Fibroblast of the aortic adventitia (primary cell): ENCODE data around the gene GLIPR2. TPM values are rescaled to one million over a fixed set of nuclear protein-coding genes. Genes with fewer than 3 reads are reported as not detected.
"Not testable (repeated sequence)": the region's sequence is repeated elsewhere in the genome, so short reads cannot be mapped to it uniquely, and the experiment has no call there.

Source experiments
- DNase-seq: peaks from one replicate; pipeline ENCODE4 v3.0.0-alpha.2; 2010; ENCODE audit warnings: low read depth
- H3K4me3 ChIP-seq: 2 replicates; pipeline ENCODE4 v1.5.1; 2011; ENCODE audit warnings: low read depth, mild to moderate bottlenecking, control low read depth, low read length, moderate library complexity
- total RNA-seq: library from RNA; depleted of rRNA; stranded (reverse); fragments of >200 nt; gene quantifications from 2 replicates; pipeline ENCODE4 v1.2.3, GENCODE V29; 2012; ENCODE audit warnings: low replicate concordance
- TF ChIP-seq, protein P1 (sequence below): IDR thresholded peaks from 2 replicates; pipeline ENCODE4 v1.5.1; 2011; ENCODE audit warnings: mild to moderate bottlenecking, low read length, control low read depth, inconsistent platforms; ENCODE audit not compliant: insufficient read depth

The GLIPR2 gene
- total RNA-seq, 1 donor, result 36.6 TPM

DNA sequence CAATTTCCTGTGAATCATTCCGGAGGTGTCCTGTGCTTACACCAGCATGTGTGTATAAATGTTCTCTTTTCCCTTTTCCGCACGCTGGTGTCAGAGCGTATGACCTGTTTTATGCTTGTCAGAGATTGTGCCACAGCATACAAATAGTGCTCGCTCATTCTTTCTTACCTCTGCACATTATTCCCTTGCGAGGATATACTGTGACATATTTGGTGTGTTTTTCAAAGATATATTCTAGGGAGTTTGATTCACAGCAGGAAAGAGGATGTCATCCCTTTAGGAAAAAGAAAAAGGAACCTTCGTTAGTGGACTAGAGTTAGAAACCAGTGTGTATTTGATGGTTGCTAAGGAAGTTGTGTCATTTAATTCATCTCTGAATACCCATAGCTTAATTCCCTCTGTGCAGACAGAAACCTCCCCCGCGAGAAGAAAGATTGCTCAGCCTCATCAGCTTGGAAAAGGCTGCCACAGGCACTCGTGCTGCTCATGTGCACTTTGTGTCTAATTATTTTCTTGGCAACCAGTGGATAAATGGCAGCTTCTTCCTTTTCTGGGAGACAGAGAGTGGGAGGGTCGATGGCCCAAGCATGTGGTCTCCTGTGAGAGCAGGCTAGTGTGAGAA lies 17.9 kb downstream of the GLIPR2 start:
- DNase-seq, result peak; percentile 56
- no peak overlapping the region for H3K4me3 ChIP-seq
- TF ChIP-seq, protein P1, sequence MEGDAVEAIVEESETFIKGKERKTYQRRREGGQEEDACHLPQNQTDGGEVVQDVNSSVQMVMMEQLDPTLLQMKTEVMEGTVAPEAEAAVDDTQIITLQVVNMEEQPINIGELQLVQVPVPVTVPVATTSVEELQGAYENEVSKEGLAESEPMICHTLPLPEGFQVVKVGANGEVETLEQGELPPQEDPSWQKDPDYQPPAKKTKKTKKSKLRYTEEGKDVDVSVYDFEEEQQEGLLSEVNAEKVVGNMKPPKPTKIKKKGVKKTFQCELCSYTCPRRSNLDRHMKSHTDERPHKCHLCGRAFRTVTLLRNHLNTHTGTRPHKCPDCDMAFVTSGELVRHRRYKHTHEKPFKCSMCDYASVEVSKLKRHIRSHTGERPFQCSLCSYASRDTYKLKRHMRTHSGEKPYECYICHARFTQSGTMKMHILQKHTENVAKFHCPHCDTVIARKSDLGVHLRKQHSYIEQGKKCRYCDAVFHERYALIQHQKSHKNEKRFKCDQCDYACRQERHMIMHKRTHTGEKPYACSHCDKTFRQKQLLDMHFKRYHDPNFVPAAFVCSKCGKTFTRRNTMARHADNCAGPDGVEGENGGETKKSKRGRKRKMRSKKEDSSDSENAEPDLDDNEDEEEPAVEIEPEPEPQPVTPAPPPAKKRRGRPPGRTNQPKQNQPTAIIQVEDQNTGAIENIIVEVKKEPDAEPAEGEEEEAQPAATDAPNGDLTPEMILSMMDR, result no peak

DNA sequence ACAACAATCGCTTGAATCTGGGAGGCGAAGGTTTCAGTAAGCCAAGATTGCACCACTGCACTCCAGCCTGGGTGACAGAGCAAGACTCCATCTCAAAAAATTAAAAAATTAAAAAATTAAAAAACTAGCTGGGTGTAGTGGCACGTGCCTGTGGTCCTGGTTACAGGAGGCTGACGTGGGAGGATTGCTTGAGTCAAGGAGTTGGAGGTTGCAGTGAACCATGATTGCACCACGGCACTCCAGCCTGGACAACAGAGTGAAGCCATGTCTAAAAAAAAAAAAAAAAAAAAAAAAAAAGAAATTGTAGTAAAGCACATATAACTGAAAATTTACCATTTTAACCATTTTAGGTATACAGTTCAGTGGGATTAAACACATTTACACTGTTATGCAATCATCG lies 19.6 kb downstream of the GLIPR2 start:
- TF ChIP-seq, protein P1, result no peak
- DNase-seq, result no peak
- H3K4me3 ChIP-seq, result no peak overlapping the region

DNA sequence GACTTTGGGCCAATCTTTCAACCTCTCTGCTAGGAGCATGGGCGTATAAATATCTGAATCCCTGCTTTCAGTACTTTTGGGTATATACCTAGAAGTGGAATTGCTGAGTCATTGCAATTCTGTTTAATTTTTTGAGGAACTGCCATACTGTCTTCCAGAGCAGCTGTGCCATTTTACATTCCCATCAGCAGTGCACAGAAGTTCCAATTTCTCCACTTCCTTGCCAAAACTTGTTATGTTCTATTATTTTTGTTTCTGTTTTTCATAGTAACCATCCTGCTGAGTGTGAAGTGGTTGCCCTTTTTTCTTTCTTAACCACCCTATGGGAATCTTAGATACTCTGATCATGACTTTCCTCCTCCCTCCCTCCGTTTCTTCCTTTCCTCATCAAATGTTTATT lies 21.6 kb downstream of the GLIPR2 start:
- TF ChIP-seq, protein P1, result no peak
- no peak overlapping the region for H3K4me3 ChIP-seq
- DNase-seq, result peak; percentile 78

DNA sequence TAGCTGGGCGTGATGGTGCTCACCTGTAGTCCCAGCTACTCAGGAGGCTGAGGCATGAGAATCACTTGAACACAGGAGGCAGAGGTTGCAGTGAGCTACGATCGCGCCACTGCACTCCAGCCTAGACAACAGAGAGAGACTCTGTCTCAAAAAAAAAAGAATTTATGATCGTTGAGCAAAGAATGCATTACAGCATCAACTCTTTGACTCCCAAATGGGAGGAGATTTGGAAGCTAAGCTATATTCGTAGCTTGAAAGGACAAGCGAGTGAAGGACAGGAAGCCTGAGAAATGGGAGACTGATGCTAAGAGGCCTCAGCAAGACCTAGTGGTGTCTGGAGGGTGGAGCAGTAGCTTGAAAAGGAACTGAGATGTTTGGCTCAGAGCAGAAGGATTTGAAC lies 22.4 kb downstream of the GLIPR2 start:
- TF ChIP-seq, protein P1, result no peak
- DNase-seq, result peak; percentile 67
- no peak overlapping the region for H3K4me3 ChIP-seq

DNA sequence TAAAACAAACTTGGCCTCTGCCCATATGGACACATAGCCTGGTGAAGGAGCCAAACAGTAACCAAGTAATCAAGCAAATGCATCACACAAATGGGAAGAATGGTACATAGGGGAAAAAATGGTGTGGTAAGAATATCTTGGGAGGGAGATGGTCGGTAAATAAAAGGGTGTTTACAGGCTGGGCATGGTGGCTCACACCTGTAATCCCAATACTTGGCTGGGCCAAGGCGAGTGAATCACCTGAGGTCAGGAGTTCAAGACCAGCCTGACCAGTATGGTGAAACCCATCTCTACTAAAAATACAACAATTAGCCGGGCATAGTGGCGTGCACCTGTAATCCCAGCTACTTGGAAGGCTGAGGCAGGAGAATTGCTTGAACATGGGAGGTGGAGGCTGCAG lies 23.0 kb downstream of the GLIPR2 start:
- not testable (repeated sequence) for DNase-seq

DNA sequence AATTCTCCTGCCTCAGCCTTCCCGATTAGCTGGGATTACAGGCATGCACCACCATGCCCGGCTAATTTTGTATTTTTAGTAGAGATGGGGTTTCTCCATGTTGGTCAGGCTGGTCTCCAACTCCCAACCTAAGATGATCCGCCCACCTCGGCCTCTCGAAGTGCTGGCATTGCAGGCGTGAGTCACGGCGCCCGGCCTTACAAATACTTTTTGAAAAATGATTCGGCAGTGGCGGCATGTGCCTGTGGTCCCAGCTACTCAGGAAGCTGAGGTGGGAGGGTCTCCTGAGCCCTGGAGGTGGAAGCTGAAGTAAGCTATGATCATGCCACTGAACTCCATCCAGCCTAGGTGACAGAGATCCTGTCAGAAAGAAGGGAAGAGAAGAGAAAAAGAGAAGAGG lies 23.6 kb downstream of the GLIPR2 start:
- H3K4me3 ChIP-seq, DNase-seq: not testable (repeated sequence)

More for the DNA sequence above, 23.0 kb downstream of the GLIPR2 start:
- H3K4me3 ChIP-seq, result not testable (repeated sequence)

DNA sequence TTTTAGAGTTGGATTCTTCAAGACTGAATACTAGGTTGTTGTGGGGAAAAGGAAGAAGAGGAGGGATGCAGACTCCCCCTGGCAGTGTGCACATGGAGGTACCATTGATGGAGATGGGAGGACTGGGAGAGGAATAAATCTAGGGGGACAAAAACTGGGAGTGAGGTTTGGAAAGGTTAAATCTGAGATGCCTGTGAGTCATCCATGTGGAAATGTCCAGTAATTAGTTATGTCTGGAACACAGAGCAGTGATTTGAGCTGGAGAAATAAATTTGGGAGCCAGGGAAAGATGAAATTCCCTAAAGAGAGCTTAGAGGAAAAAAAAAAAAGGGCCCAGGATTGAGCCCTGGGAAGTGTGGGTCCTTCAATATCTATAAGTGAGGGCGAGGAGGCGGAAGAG lies 24.7 kb downstream of the GLIPR2 start:
- peak; percentile 66 for DNase-seq
- TF ChIP-seq, protein P1, result no peak

DNA sequence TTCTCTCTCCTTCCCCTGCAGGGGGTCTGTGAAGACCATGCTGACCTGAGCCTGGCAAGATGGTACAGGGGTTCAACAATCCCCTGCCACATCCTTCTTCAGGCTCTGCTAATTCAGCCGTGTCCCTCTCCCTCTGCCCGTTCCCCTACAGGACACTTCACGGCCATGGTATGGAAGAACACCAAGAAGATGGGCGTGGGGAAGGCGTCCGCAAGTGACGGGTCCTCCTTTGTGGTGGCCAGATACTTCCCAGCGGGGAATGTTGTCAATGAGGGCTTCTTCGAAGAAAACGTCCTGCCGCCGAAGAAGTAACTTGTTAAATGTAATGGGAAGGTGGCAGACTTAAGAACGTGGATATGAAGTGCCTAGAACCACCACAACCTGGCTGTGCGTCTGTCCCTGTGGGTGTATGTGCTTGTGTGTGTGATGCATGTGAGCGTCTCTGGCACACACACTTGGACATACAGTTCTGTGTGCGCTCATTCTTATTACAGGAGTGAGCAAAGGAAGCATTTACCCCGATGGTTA lies 25.7 kb downstream of the GLIPR2 start:
- no peak overlapping the region for H3K4me3 ChIP-seq
- no peak for DNase-seq
- TF ChIP-seq, protein P1, result no peak

More for the DNA sequence above, 24.7 kb downstream of the GLIPR2 start:
- H3K4me3 ChIP-seq, result no peak overlapping the region
